ENCODE data around the gene HBG2. TPM values are rescaled to one million over a fixed set of nuclear protein-coding genes. Genes with fewer than 3 reads are reported as not detected.
"Not testable (repeated sequence)": the region's sequence is repeated elsewhere in the genome, so short reads cannot be mapped to it uniquely, and the experiment has no call there.

Gene HBG2
- total RNA-seq, 2 experiments from 2014 or later: not detected

GRCh38 chr11:5275369-5276110 lies 21.0 kb upstream of the HBG2 start:
- POLR2A ChIA-PET: no interaction called here
- Mint-ChIP-seq H3K9me3 (no peaks in the 10 kb centered on the region), H3K27ac (no peak overlapping the region), H3K36me3 (ENCODE audit: low read depth) (no peaks in the 10 kb centered on the region), H3K4me3 (no peak overlapping the region), H3K4me1 (peaks cover 1% of the 10 kb centered on the region), H3K27me3 (no peaks in the 10 kb centered on the region)
- CTCF ChIA-PET: no interaction called here
- DNase-seq: no peak

GRCh38 chr11:5274395-5274794 lies 19.8 kb upstream of the HBG2 start:
- H3K36me3 Mint-ChIP-seq (ENCODE audit: low read depth): no peaks in the 10 kb centered on the region
- H3K27ac Mint-ChIP-seq: no peak overlapping the region
- no peaks in the 10 kb centered on the region for H3K4me1 Mint-ChIP-seq
- POLR2A ChIA-PET: no interaction called here
- H3K9me3 Mint-ChIP-seq: no peaks in the 10 kb centered on the region
- no peak for DNase-seq
- no peak overlapping the region for H3K4me3 Mint-ChIP-seq
- no peaks in the 10 kb centered on the region for H3K27me3 Mint-ChIP-seq
- CTCF ChIA-PET: no interaction called here

- Mint-ChIP-seq H3K27ac (no peak overlapping the region), H3K9me3 (no peaks in the 10 kb centered on the region), H3K4me3 (no peak overlapping the region), H3K27me3 (peaks cover under 1% of the 10 kb centered on the region), H3K4me1 (no peaks in the 10 kb centered on the region), H3K36me3 (ENCODE audit: low read depth) (no peaks in the 10 kb centered on the region)
- CTCF ChIA-PET: no interaction called here
- POLR2A ChIA-PET: no interaction called here
- no peak for DNase-seq
These were observed 17.9 kb upstream of the HBG2 start for GRCh38 chr11:5272395-5273017.

- Mint-ChIP-seq H3K4me3 (no peak within 1 kb of the TSS), H3K27me3 (peaks cover 10% of the 10 kb centered on the region), H3K4me1 (no peaks in the 10 kb centered on the region), H3K36me3 (ENCODE audit: low read depth) (no peaks in the 10 kb centered on the region), H3K9me3 (no peaks in the 10 kb centered on the region), H3K27ac (no peak within 1 kb of the TSS)
- DNase-seq: no peak
- POLR2A ChIA-PET: no interaction called here
- CTCF ChIA-PET: no interaction called here
These were observed 15.2 kb upstream of the HBG2 start, which contains the start of gene HBE1 for GRCh38 chr11:5269715-5270147. Gene HBE1, minus strand, starts transcription at chr11:5269945. Its CDS starts 55 bp downstream, at chr11:5269890.

GRCh38 chr11:5267033-5267563 lies 12.5 kb upstream of the HBG2 start:
- DNase-seq: no peak
- Mint-ChIP-seq H3K27me3 (peaks cover 10% of the 10 kb centered on the region), H3K4me1 (no peaks in the 10 kb centered on the region), H3K27ac (no peak overlapping the region), H3K4me3 (no peak overlapping the region), H3K9me3 (no peaks in the 10 kb centered on the region), H3K36me3 (ENCODE audit: low read depth) (no peaks in the 10 kb centered on the region)
- ChIA-PET POLR2A (no interaction called here), CTCF (interaction anchor here (0.6 kb wide), 1 partner anchor 1344 kb away, joined by 4 read pairs; no protein-coding TSS in a partner anchor)

GRCh38 chr11:5266609-5267008 lies 12.0 kb upstream of the HBG2 start:
- Mint-ChIP-seq H3K4me3 (no peak overlapping the region), H3K27ac (no peak overlapping the region), H3K27me3 (peaks cover 10% of the 10 kb centered on the region), H3K9me3 (no peaks in the 10 kb centered on the region), H3K4me1 (no peaks in the 10 kb centered on the region), H3K36me3 (ENCODE audit: low read depth) (no peaks in the 10 kb centered on the region)
- DNase-seq: no peak
- ChIA-PET CTCF (no interaction called here), POLR2A (no interaction called here)

- POLR2A ChIA-PET: no interaction called here
- H3K36me3 Mint-ChIP-seq (ENCODE audit: low read depth): no peaks in the 10 kb centered on the region
These were observed 11.3 kb upstream of the HBG2 start for GRCh38 chr11:5265832-5266231.

GRCh38 chr11:5258543-5259262 lies 4.1 kb upstream of the HBG2 start:
- H3K27me3 Mint-ChIP-seq: no peaks in the 10 kb centered on the region
- H3K4me3 Mint-ChIP-seq: no peak overlapping the region
- H3K27ac Mint-ChIP-seq: no peak overlapping the region
- DNase-seq: no peak
- CTCF ChIA-PET: no interaction called here
- POLR2A ChIA-PET: no interaction called here
- no peaks in the 10 kb centered on the region for H3K36me3 Mint-ChIP-seq (ENCODE audit: low read depth)
- H3K9me3 Mint-ChIP-seq: no peaks in the 10 kb centered on the region
- no peaks in the 10 kb centered on the region for H3K4me1 Mint-ChIP-seq

More at GRCh38 chr11:5265832-5266231, 11.3 kb upstream of the HBG2 start:
- Mint-ChIP-seq H3K27ac (no peak overlapping the region), H3K9me3 (no peaks in the 10 kb centered on the region), H3K4me3 (no peak overlapping the region), H3K27me3 (peaks cover 10% of the 10 kb centered on the region), H3K4me1 (no peaks in the 10 kb centered on the region)
- CTCF ChIA-PET: no interaction called here
- DNase-seq: no peak

GRCh38 chr11:5257296-5257695 lies 2.7 kb upstream of the HBG2 start:
- DNase-seq: no peak
- no peaks in the 10 kb centered on the region for H3K4me1 Mint-ChIP-seq
- H3K4me3 Mint-ChIP-seq: no peak overlapping the region
- no peaks in the 10 kb centered on the region for H3K27me3 Mint-ChIP-seq
- no peak overlapping the region for H3K27ac Mint-ChIP-seq
- no peaks in the 10 kb centered on the region for H3K9me3 Mint-ChIP-seq
- H3K36me3 Mint-ChIP-seq (ENCODE audit: low read depth): no peaks in the 10 kb centered on the region
- CTCF ChIA-PET: no interaction called here
- POLR2A ChIA-PET: no interaction called here

- H3K27me3 Mint-ChIP-seq; POLR2A ChIA-PET; H3K4me3 Mint-ChIP-seq; DNase-seq; H3K9me3 Mint-ChIP-seq; H3K36me3 Mint-ChIP-seq (ENCODE audit: low read depth); H3K27ac Mint-ChIP-seq; CTCF ChIA-PET; H3K4me1 Mint-ChIP-seq: not testable (repeated sequence)
These were observed 558 bp downstream of the HBG2 start for GRCh38 chr11:5254023-5254422.

- not testable (repeated sequence) for H3K27me3 Mint-ChIP-seq
These were observed 1.1 kb downstream of the HBG2 start for GRCh38 chr11:5253440-5253839.

GRCh38 chr11:5252919-5253265 lies 1.7 kb downstream of the HBG2 start:
- Mint-ChIP-seq H3K4me3 (no peak overlapping the region), H3K27ac (no peak overlapping the region), H3K4me1 (no peaks in the 10 kb centered on the region), H3K36me3 (ENCODE audit: low read depth) (no peaks in the 10 kb centered on the region), H3K27me3 (no peaks in the 10 kb centered on the region), H3K9me3 (no peaks in the 10 kb centered on the region)
- CTCF ChIA-PET: no interaction called here
- no peak for DNase-seq
- POLR2A ChIA-PET: no interaction called here

More at GRCh38 chr11:5253440-5253839, 1.1 kb downstream of the HBG2 start:
- H3K4me1 Mint-ChIP-seq; H3K4me3 Mint-ChIP-seq; H3K9me3 Mint-ChIP-seq; POLR2A ChIA-PET; DNase-seq; CTCF ChIA-PET; H3K36me3 Mint-ChIP-seq (ENCODE audit: low read depth); H3K27ac Mint-ChIP-seq: not testable (repeated sequence)

GRCh38 chr11:5252192-5252918 lies 2.2 kb downstream of the HBG2 start:
- no peaks in the 10 kb centered on the region for H3K9me3 Mint-ChIP-seq
- H3K4me3 Mint-ChIP-seq: no peak overlapping the region
- H3K27ac Mint-ChIP-seq: no peak overlapping the region
- no peaks in the 10 kb centered on the region for H3K4me1 Mint-ChIP-seq
- CTCF ChIA-PET: no interaction called here
- DNase-seq: no peak
- POLR2A ChIA-PET: interaction anchor here (0.5 kb wide), 1 partner anchor 79 kb away, joined by 3 read pairs; no protein-coding TSS in a partner anchor
- H3K36me3 Mint-ChIP-seq (ENCODE audit: low read depth): no peaks in the 10 kb centered on the region
- no peaks in the 10 kb centered on the region for H3K27me3 Mint-ChIP-seq
